SU-DHL-6 (cell line): ENCODE measurements around the gene INAFM1.

Experiments
- EZH2phosphoT487 ChIP-seq: fragments of 200-600 bp; sonication (generic), shearing (Covaris generic); conservative IDR thresholded peaks from 2 replicates; pipeline ENCODE4 v1.6.1; 2018; ENCODE audit warnings: mild to moderate bottlenecking, antibody characterized with exemption, low read length, moderate library complexity, mixed read lengths
- TF ChIP-seq, protein P1 (sequence below): fragments of 200-600 bp; sonication (generic); IDR thresholded peaks from one replicate; pipeline ENCODE4 v1.5.1; 2017; ENCODE audit warnings: antibody characterized with exemption, mild to moderate bottlenecking, low read length, moderate library complexity; ENCODE audit not compliant: insufficient read depth, poor library complexity, severe bottlenecking

- TF ChIP-seq, protein P1, sequence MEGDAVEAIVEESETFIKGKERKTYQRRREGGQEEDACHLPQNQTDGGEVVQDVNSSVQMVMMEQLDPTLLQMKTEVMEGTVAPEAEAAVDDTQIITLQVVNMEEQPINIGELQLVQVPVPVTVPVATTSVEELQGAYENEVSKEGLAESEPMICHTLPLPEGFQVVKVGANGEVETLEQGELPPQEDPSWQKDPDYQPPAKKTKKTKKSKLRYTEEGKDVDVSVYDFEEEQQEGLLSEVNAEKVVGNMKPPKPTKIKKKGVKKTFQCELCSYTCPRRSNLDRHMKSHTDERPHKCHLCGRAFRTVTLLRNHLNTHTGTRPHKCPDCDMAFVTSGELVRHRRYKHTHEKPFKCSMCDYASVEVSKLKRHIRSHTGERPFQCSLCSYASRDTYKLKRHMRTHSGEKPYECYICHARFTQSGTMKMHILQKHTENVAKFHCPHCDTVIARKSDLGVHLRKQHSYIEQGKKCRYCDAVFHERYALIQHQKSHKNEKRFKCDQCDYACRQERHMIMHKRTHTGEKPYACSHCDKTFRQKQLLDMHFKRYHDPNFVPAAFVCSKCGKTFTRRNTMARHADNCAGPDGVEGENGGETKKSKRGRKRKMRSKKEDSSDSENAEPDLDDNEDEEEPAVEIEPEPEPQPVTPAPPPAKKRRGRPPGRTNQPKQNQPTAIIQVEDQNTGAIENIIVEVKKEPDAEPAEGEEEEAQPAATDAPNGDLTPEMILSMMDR: no peak
- TF ChIP-seq EZH2phosphoT487: no peak
Observed at GRCh38 chr19:47264629-47265028, 10.1 kb upstream of the INAFM1 start.
